Stimulated activated naive CD8-positive, alpha-beta T cell treated with anti-CD3 and anti-CD28 coated beads, Interleukin-15, Interleukin-2, amounts not matched to agents 100 ng/mL and 50 ng/mL, for 24 hours (primary cell): Measurements from ENCODE around the gene PRSS48.
"Not testable (repeated sequence)": the region's sequence is repeated elsewhere in the genome, so short reads cannot be mapped to it uniquely, and the experiment has no call there.

Experiments used
- H3K27ac Mint-ChIP-seq: one replicate; pipeline ENCODE4 v1.8.0; 2021; ENCODE audit warnings: mild to moderate bottlenecking, mixed read lengths
- H3K27me3 Mint-ChIP-seq: one replicate; pipeline ENCODE4 v1.8.0; 2021; ENCODE audit warnings: mixed read lengths
- H3K36me3 Mint-ChIP-seq: one replicate; pipeline ENCODE4 v1.8.0; 2021; ENCODE audit warnings: low read depth, mixed read lengths
- H3K4me1 Mint-ChIP-seq: one replicate; pipeline ENCODE4 v1.8.0; 2021; ENCODE audit warnings: low read depth, mixed read lengths
- H3K4me3 Mint-ChIP-seq: one replicate; pipeline ENCODE4 v1.8.0; 2021; ENCODE audit warnings: mild to moderate bottlenecking, mixed read lengths
- H3K9me3 Mint-ChIP-seq: one replicate; pipeline ENCODE4 v1.8.0; 2021; ENCODE audit warnings: mixed read lengths

PRSS48 gene

GRCh38 chr4:151250706-151251105 is 26.3 kb upstream of the PRSS48 start:
- H3K27ac Mint-ChIP-seq, result no peak overlapping the region
- H3K4me3 Mint-ChIP-seq, result no peak overlapping the region

GRCh38 chr4:151251603-151252304 is 25.2 kb upstream of the PRSS48 start:
- Mint-ChIP-seq H3K27ac (no peak overlapping the region), H3K36me3 (no peaks in the 10 kb centered on the region), H3K4me1 (no peaks in the 10 kb centered on the region), H3K4me3 (no peak overlapping the region), H3K9me3 (no peaks in the 10 kb centered on the region), H3K27me3 (peaks cover 4% of the 10 kb centered on the region)

More at GRCh38 chr4:151250706-151251105, 26.3 kb upstream of the PRSS48 start:
- Mint-ChIP-seq H3K4me1 (no peaks in the 10 kb centered on the region), H3K9me3 (no peaks in the 10 kb centered on the region), H3K36me3 (no peaks in the 10 kb centered on the region), H3K27me3 (peaks cover 6% of the 10 kb centered on the region)

GRCh38 chr4:151255226-151255625 is 21.7 kb upstream of the PRSS48 start:
- not testable (repeated sequence) for H3K27me3 Mint-ChIP-seq, H3K36me3 Mint-ChIP-seq, H3K4me3 Mint-ChIP-seq, H3K9me3 Mint-ChIP-seq, H3K27ac Mint-ChIP-seq, H3K4me1 Mint-ChIP-seq

GRCh38 chr4:151255680-151256079 is 21.3 kb upstream of the PRSS48 start:
- not testable (repeated sequence) for H3K27me3 Mint-ChIP-seq, H3K4me3 Mint-ChIP-seq, H3K9me3 Mint-ChIP-seq, H3K4me1 Mint-ChIP-seq, H3K36me3 Mint-ChIP-seq, H3K27ac Mint-ChIP-seq

GRCh38 chr4:151256134-151256533 is 20.8 kb upstream of the PRSS48 start:
- Mint-ChIP-seq H3K36me3 (no peaks in the 10 kb centered on the region), H3K4me3 (no peak overlapping the region), H3K27me3 (no peaks in the 10 kb centered on the region), H3K9me3 (peaks cover 4% of the 10 kb centered on the region), H3K4me1 (no peaks in the 10 kb centered on the region), H3K27ac (no peak overlapping the region)

- no peaks in the 10 kb centered on the region for H3K4me1 Mint-ChIP-seq
- peaks cover 4% of the 10 kb centered on the region for H3K9me3 Mint-ChIP-seq
- H3K36me3 Mint-ChIP-seq, result no peaks in the 10 kb centered on the region
- H3K27ac Mint-ChIP-seq, result no peak overlapping the region
- H3K27me3 Mint-ChIP-seq, result no peaks in the 10 kb centered on the region
- no peak overlapping the region for H3K4me3 Mint-ChIP-seq
Measured at GRCh38 chr4:151257704-151258103, 19.3 kb upstream of the PRSS48 start.

GRCh38 chr4:151259752-151260151 is 17.2 kb upstream of the PRSS48 start:
- no peaks in the 10 kb centered on the region for H3K36me3 Mint-ChIP-seq
- H3K27ac Mint-ChIP-seq, result no peak overlapping the region
- no peak overlapping the region for H3K4me3 Mint-ChIP-seq
- peaks cover 3% of the 10 kb centered on the region for H3K27me3 Mint-ChIP-seq
- H3K4me1 Mint-ChIP-seq, result no peaks in the 10 kb centered on the region
- peaks cover 4% of the 10 kb centered on the region for H3K9me3 Mint-ChIP-seq

GRCh38 chr4:151260526-151260925 is 16.4 kb upstream of the PRSS48 start:
- H3K9me3 Mint-ChIP-seq, result peaks cover 4% of the 10 kb centered on the region
- no peak overlapping the region for H3K27ac Mint-ChIP-seq
- no peaks in the 10 kb centered on the region for H3K4me1 Mint-ChIP-seq
- peaks cover 3% of the 10 kb centered on the region for H3K27me3 Mint-ChIP-seq
- no peak overlapping the region for H3K4me3 Mint-ChIP-seq
- H3K36me3 Mint-ChIP-seq, result no peaks in the 10 kb centered on the region

DNA sequence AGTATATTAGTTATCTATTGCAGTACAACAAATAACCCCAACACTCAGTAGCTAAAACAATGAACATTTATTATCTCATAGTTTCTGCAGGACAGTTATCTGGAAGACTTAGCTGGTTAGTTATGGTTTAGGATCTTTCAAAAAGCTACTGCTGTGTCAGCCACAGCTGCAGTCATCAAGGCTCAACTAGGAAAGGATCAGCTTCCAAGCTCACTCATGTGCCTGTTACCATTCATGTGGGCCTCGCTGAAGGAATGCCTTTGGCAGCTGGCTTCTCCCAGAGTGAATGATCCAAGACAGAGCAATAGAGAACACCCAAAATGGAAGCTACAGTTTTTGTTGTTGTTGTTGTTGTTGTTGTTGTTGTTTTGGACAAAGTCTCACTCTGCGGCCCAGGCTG is 13.5 kb upstream of the PRSS48 start:
- Mint-ChIP-seq H3K4me3 (no peak overlapping the region), H3K27ac (no peak overlapping the region), H3K4me1 (no peaks in the 10 kb centered on the region), H3K36me3 (no peaks in the 10 kb centered on the region), H3K27me3 (peaks cover 3% of the 10 kb centered on the region), H3K9me3 (no peaks in the 10 kb centered on the region)

- H3K4me1 Mint-ChIP-seq, result no peaks in the 10 kb centered on the region
- H3K27ac Mint-ChIP-seq, result no peak overlapping the region
- no peak overlapping the region for H3K4me3 Mint-ChIP-seq
- H3K27me3 Mint-ChIP-seq, result peaks cover 3% of the 10 kb centered on the region
- no peaks in the 10 kb centered on the region for H3K36me3 Mint-ChIP-seq
- H3K9me3 Mint-ChIP-seq, result no peaks in the 10 kb centered on the region
Measured at GRCh38 chr4:151266497-151266896, 10.5 kb upstream of the PRSS48 start.

DNA sequence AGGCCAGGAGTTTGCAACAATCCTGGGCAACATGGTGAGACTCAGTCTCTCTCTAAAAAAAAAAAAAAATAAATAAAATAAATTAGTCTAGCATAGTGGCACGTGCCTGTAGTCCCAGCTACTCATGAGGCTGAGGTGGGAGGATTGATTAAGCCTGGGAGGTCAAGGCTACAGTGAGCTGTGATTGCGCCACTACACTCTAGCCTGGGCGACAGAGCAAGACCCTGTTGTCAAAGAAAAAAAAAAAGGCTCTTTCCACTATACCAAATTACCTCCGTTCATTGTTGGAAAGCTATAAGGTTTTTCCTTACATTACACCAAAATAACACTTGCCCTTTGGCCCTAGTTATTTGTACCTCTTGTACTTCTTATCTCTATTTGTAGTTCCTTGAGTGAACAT is 9.9 kb upstream of the PRSS48 start:
- Mint-ChIP-seq H3K27me3 (peaks cover 3% of the 10 kb centered on the region), H3K4me1 (no peaks in the 10 kb centered on the region), H3K4me3 (no peak overlapping the region), H3K9me3 (no peaks in the 10 kb centered on the region), H3K27ac (no peak overlapping the region), H3K36me3 (no peaks in the 10 kb centered on the region)

- no peaks in the 10 kb centered on the region for H3K36me3 Mint-ChIP-seq
- H3K4me3 Mint-ChIP-seq, result no peak overlapping the region
- no peak overlapping the region for H3K27ac Mint-ChIP-seq
- no peaks in the 10 kb centered on the region for H3K9me3 Mint-ChIP-seq
- no peaks in the 10 kb centered on the region for H3K4me1 Mint-ChIP-seq
- peaks cover 3% of the 10 kb centered on the region for H3K27me3 Mint-ChIP-seq
Measured at GRCh38 chr4:151267822-151268535, 9.0 kb upstream of the PRSS48 start.

DNA sequence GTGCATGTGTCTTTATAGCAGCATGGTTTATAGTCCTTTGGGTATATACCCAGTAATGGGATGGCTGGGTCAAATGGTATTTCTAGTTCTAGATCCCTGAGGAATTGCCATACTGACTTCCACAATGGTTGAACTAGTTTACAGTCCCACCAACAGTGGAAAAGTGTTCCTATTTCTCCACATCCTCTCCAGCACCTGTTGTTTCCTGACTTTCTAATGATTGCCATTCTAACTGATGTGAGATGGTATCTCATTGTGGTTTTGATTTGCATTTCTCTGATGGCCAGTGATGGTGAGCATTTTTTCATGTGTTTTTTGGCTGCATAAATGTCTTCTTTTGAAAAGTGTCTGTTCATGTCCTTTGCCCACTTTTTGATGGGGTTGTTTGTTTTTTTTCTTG is 8.1 kb upstream of the PRSS48 start:
- H3K27ac Mint-ChIP-seq, H3K4me1 Mint-ChIP-seq, H3K4me3 Mint-ChIP-seq, H3K36me3 Mint-ChIP-seq, H3K27me3 Mint-ChIP-seq, H3K9me3 Mint-ChIP-seq: not testable (repeated sequence)

- H3K27me3 Mint-ChIP-seq, result peaks cover 6% of the 10 kb centered on the region
- H3K36me3 Mint-ChIP-seq, result no peaks in the 10 kb centered on the region
- no peaks in the 10 kb centered on the region for H3K4me1 Mint-ChIP-seq
- H3K9me3 Mint-ChIP-seq, result no peaks in the 10 kb centered on the region
- H3K4me3 Mint-ChIP-seq, result no peak overlapping the region
- H3K27ac Mint-ChIP-seq, result no peak overlapping the region
Measured at GRCh38 chr4:151284534-151285245, 7.7 kb downstream of the PRSS48 start.

DNA sequence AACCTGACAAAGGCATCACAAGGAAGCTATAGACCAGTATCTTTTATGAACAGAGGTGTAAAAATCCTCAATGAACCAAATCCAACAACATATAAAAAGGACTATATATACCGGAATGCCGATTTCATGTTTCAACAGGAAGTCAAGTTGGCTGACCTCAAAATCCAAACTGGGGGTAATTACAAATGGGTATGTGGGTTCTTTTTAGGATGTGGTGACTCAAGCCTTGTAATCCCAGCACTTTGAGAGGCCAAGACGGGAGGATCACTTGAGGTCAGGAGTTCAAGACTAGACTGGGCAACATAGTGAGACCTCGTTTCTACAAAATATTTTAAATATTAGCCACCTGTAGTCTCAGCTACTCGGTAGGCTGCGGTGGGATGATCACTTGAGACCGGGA is 10.4 kb downstream of the PRSS48 start:
- H3K4me1 Mint-ChIP-seq, result no peaks in the 10 kb centered on the region
- H3K36me3 Mint-ChIP-seq, result no peaks in the 10 kb centered on the region
- peaks cover 6% of the 10 kb centered on the region for H3K27me3 Mint-ChIP-seq
- no peak overlapping the region for H3K27ac Mint-ChIP-seq
- no peak overlapping the region for H3K4me3 Mint-ChIP-seq
- H3K9me3 Mint-ChIP-seq, result no peaks in the 10 kb centered on the region
